Mucosa of descending colon (tissue), 3 donors: Measurements from ENCODE around the gene BORA. TPM values are rescaled to one million over a fixed set of nuclear protein-coding genes. Genes with fewer than 3 reads are reported as not detected.

ENCODE experiments used
- ATAC-seq: fragments of 200-7000 bp; cut with Tn5 transposase; one replicate; pipeline ENCODE4 v1.9.1; 2020; ENCODE audit warnings: mild to moderate bottlenecking, moderate library complexity
- DNase-seq, 3 donors: peaks; one replicate each; pipeline ENCODE4 v3.0.0-alpha.2; 2020
- H3K36me3 ChIP-seq: fragments of 200-600 bp; one replicate; pipeline ENCODE4 v1.8.0; 2021; ENCODE audit warnings: low read depth, mild to moderate bottlenecking
- H3K4me1 ChIP-seq: fragments of 200-600 bp; one replicate; pipeline ENCODE4 v1.8.0; 2021; ENCODE audit warnings: low read depth, mild to moderate bottlenecking
- H3K4me3 ChIP-seq: fragments of 200-600 bp; one replicate; pipeline ENCODE4 v1.8.0; 2021; ENCODE audit warnings: mild to moderate bottlenecking
- H3K9me3 ChIP-seq: fragments of 200-600 bp; one replicate; pipeline ENCODE4 v1.8.0; 2021; ENCODE audit warnings: mild to moderate bottlenecking
- intact Hi-C, 2 donors: fragments of 100-400 bp; cut with DNase I in 1 of 2; cut with micrococcal nuclease in 1 of 2; formaldehyde crosslinking; loops; one replicate each; pipeline versions ENCODE4 v1.11.0 to v1.11.1; 2022; cut with DNase I, micrococcal nuclease
- total RNA-seq, 3 donors: library from RNA; stranded (reverse); fragmentation: NEBNext Ultra II Directional in 2 of 3; extraction: Animal tissue kit (Norgen Biotek cat#: 25700) in 2 of 3; gene quantifications; one replicate each; pipeline versions ENCODE4 v1.2.1 to v1.2.4, GENCODE V29; 2021 to 2023
- TF ChIP-seq, protein P1 (sequence below): fragments of 200-600 bp; IDR thresholded peaks from one replicate; pipeline ENCODE4 v1.8.0; 2022; ENCODE audit warnings: antibody characterized with exemption, mild to moderate bottlenecking
- donor health status: DM: no; HTN: no; CAD: no; lungs with moderate emphysema.
- donor health status: DM: no; HTN: no; CAD: no.
- donor health status: DM: no; HTN: yes; CAD: no.

BORA gene
- total RNA-seq, 3 donors from 2014 or later = 4.3 to 10.7 (median 7.6) TPM

DNA sequence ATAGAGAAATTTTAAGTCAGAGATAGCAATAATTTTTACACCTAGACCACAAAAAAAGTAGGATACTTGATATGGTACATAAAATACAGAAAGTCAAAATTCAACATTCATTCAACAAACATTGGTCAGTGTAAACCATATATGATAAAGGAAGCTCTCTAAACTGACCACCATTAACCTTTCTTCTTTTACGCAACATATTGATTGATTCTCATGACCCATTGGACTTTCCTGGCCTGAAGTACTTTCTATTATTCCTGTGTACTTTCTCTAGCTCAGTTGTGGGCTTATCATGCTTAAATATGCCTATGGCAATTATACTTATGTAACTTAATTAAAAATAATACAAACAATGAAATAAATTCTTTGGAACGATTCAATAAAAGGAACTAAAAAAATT lies 64.9 kb downstream of the BORA start:
- intact Hi-C loops = no loop called here
- Histone ChIP-seq H3K4me1 (no peaks in the 10 kb centered on the region), H3K4me3 (no peak overlapping the region), H3K9me3 (no peaks in the 10 kb centered on the region), H3K36me3 (no peaks in the 10 kb centered on the region)
- TF ChIP-seq, protein P1, sequence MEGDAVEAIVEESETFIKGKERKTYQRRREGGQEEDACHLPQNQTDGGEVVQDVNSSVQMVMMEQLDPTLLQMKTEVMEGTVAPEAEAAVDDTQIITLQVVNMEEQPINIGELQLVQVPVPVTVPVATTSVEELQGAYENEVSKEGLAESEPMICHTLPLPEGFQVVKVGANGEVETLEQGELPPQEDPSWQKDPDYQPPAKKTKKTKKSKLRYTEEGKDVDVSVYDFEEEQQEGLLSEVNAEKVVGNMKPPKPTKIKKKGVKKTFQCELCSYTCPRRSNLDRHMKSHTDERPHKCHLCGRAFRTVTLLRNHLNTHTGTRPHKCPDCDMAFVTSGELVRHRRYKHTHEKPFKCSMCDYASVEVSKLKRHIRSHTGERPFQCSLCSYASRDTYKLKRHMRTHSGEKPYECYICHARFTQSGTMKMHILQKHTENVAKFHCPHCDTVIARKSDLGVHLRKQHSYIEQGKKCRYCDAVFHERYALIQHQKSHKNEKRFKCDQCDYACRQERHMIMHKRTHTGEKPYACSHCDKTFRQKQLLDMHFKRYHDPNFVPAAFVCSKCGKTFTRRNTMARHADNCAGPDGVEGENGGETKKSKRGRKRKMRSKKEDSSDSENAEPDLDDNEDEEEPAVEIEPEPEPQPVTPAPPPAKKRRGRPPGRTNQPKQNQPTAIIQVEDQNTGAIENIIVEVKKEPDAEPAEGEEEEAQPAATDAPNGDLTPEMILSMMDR = no peak
- no peak for ATAC-seq
- DNase-seq = no peak

DNA sequence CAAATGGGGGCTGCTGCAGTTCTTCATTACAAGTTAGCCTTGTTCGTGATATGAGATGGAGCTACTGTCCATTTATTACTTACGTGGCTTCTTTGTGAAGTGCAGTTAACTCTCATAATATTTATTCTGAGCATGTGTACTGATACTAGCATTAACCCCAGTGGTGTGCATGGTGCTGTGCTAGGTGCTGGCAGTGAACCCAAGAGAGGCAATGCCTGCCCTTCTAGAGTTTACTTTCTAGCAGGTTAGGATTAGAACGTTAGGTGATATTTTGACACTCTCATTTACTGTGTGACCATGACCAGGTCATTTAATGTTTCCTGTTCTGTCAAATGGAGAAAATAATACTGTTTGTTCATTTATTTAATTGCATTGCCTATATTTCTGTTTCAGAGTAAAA lies 71.1 kb downstream of the BORA start:
- H3K4me3 ChIP-seq = no peak overlapping the region
- intact Hi-C loops = no loop called here
- TF ChIP-seq, protein P1 = no peak
- no peaks in the 10 kb centered on the region for H3K4me1 ChIP-seq
- DNase-seq (no peak), ATAC-seq (no peak)
- no peaks in the 10 kb centered on the region for H3K36me3 ChIP-seq
- H3K9me3 ChIP-seq = no peaks in the 10 kb centered on the region

DNA sequence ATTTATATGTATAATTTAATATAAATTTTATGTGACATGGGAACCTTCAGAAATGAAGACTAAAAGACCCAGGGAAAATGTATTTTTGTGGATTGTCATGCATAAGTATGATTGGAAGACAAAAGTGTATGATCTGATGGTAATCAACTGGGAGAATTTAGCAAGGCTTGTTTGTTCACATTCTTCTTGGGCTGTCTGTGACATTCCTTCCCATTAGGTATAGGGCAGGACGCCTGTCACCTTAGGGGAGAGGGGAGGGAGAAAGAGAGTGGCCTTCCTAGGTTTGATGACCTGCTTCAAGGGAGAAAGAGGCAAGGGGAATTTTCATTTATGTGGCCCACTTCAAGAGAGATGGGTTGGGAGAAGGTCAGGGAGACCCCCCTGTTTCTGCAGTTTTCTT lies 76.6 kb downstream of the BORA start:
- Histone ChIP-seq H3K9me3 (no peaks in the 10 kb centered on the region), H3K36me3 (no peaks in the 10 kb centered on the region), H3K4me3 (no peak overlapping the region), H3K4me1 (no peaks in the 10 kb centered on the region)
- intact Hi-C loops = no loop called here
- no peak for ATAC-seq
- TF ChIP-seq, protein P1 = no peak
- DNase-seq = no peak

Other genes with a start within 250 kb of the BORA start
- 1 to 10 TPM; 3.0 to 7.8 (median 5.7) TPM for gene MZT1, start 294 bp upstream of the BORA start, total RNA-seq
- 10 to 100 TPM; 18.5 to 22.2 (median 20.8) TPM for gene DIS3, start 54.0 kb downstream of the BORA start, total RNA-seq
- 10 to 100 TPM; 18.5 to 24.6 (median 20.4) TPM for gene PIBF1, start 54.2 kb downstream of the BORA start, total RNA-seq